GM19043 (cell line): ENCODE results near the gene DGCR2.

Experiments used
- ATAC-seq: cut with Tn5 transposase; IDR thresholded peaks from one replicate; pipeline ENCODE4 v1.9.1; 2021; ENCODE audit warnings: low read depth; ENCODE audit not compliant: unreplicated experiment

The DGCR2 gene

DNA sequence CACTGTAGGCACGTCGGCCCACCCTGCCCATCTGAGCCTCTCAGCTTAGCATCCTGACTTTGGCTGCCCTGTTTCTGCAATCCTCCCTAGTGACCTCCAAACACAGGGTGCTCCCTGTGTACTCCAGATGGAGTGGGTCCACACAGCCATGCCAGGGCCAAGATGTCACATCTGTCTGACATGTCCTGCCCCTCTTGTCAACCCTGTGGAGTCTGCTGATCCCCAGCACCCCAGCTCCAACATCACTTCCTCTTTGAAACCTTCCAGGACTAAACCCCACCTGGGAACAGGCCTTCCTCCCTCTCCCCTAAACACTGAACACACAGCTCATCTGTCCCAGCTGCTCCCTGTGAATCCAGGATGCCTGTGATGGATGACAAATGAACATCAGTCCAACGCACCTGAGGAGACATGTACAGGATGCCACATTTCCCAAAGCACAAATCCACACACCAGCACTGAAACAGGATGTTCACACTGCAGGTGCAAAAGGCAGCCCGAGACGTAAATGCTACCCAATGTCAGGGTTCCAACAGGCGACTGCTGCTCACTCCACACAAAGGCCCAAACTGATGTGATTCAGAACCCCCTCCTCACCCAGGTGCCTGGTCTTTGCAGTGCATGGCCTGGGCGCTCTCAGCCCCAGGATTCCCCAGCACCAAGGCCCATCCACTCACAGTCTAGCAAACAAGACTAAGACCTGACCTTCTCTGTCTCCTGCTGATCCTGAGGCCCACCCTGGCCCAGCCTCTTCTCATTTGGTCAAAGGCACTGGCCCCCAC, 6.9 kb upstream of the DGCR2 start:
- no peak for ATAC-seq

DNA sequence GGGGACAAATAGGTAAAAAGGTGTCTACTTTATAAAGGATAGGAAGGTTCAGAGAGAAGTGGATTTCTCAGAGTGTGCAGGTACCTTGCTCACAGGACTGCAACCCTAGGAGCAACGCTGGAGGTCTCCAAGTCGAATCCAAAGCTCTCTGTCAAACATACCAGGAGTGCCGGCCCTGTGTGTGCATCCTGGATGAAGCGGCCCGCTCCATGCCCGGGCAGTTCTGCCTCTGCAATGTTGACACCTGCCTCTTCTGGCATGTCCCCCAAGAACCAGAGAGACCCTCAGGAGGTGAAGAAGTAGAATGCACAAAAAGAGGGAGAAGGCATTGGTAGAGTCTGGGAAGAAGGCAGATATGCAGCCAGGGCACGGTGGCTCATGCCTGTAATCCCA, 5.8 kb upstream of the DGCR2 start:
- no peak for ATAC-seq

DNA sequence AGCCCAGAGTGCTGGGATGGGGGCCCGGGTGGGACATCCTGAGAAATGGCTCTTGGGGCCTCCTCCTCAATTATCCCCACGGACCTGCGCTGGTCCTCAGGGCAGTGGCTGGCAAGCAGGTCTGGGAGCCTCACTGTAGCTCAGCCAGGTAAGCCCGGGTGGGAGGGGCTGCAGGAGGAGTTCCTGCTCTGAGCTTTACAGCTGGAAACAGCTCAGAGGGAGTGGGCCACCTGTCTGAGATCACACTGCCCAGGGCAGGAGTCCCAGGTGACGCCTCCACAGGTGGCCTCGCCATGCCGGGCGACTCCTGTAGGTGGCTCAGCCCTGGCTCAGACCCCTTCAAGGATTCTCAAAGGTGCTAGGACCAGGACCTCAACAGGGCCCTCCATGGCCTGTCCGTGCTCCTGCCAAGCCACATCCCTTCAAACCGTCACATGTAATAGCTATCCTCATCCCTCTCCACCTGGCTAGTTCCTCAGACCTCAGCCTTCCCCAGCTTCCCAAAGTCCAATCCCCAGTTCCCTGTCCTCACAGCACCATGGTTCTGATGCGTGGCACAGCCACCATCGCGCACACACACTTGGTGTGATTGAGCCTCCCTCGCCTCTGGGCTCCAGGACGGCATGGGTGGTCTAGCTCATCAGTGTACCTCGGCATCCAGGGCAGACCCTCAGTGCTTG, 5.3 kb upstream of the DGCR2 start:
- ATAC-seq = no peak

DNA sequence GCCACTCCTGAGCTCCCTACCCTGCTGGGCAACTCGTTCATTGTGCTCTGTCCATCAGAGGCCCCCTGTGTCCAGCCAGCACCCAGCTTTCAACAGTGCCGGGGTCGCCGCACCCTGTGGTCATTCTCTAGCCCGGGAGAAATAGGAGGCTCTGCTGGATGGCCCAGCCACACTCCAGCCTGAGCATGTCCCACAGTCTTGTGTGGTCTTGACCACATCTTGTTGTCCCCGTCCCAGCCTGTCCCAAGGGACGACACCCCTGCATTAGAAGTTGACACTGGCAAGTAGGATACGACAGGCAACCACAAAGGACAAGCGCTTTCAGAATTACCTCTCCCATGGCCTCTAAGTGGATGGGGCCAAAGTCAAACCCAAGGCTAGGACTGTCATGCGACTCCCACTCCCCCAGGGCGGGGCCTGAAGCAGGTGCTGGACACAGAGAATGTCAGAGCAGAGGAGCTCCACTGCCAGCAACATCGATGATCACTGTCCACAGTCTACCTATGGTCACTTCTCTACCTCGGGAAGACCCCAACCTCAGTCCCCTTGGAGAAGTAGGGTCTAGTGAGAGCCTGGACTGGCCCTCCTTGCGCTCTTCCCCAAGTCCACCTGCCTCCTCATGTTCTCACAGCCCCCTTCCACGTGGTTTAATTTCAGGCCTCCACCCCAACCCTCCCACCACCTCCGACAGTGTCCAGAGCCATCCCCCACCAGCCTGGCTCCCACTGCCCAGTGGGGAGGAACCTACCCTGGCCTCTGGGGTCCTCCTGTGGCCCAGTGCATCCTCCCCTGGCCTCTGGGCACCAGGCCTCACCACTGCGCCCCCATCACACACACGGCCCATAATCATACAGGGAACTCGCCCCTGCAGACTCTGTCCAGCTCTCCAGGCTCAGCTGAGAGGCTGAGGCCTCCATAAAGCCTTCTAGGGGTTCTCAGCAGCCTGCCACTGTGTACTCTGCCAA, 4.4 kb upstream of the DGCR2 start:
- no peak for ATAC-seq

DNA sequence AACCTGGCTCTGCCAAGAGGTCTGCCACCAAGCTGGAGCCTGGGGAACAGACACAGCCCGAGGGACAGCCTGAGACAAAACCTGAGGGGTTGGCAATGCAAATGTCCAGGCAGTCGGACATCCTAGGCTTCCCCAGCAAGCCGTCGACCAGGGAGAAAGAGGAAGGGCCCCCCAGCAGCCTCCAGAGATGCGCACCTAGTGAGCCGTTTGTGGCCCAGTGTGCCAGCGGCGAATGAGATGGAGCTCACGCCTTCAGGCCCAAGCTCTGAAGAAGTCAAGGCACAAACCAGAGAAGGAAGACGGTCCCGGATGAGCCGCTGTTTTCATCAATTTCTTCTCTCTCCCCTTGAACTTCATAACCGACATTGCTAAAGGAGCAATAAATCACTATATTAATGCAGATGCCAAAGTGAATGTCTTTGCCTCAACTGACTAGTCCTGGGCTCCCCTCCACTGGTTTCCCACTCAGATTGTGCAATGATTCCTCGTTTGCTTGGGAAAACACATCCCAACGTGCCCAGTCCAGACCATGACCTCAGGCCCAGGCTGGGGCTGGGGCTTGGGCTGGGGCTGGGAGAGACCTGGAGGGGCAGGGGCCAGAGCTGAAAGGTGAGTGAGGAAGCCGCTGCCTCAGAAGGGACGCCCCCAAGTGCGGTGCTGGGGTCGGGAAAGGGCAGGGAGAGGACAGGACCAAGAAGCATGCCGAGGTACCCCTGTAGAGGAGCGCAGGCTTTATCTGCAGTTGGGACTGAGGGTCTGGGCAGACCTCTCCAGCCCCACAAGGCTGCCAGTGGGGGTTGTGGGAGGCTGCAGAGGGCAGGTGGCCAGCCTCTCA, 3.5 kb upstream of the DGCR2 start:
- no peak for ATAC-seq

DNA sequence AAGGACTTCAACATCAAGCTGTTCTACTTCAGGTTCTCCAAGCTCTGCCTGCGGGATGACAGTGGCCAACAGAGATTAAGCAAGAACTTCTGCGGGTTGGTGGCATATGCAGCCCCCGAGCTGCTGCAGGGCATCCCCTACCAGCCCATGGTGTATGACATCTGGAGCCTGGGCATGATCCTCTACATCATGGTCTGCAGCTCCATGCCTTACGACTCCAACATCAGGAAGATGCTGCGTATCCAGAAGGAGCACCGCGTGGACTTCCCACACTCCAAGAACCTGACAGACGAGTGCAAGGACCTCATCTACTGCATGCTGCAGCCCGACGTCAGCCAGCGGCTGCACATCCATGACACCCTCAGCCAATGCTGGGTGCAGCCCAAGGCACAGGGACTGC, 2.8 kb upstream of the DGCR2 start:
- no peak for ATAC-seq

DNA sequence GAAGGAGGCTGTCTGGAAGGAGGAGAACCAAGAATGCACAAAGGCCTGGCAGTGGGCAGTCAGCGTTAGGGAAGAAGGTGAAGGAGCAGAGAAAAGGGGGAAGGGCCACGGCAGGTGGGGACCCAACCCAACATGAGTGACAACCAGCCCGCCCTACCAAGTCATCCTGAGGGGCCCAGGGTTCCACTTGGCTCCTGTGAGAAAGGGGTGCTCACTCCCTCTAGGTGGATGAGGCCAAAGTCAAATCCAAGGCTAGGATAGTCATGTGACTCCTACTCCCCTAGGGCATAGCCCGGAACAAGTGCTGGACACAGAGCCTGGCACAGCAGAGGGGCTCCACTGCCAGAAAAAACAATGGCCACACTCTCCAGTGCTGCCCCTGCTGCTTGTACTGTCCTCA, 2.2 kb upstream of the DGCR2 start:
- ATAC-seq = no peak

DNA sequence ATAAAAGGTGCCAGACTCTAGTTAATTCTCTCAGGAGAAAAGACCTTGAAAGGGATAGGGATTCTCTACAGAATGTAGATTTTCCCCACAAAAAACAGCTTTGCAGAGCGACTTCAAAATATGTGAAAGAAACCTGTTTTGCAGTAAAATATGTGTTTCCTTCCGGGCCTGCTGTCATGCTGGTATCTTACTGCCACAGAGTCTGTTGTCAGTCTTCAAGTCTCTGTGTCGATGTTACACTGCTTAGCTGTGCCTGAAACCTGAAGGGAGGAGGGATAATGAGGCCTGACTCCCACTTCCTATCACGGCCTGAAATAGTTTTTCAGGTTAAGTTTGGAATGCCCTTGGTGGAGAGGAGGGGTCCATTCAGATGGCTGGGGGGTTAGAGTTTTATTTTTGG, 1.7 kb upstream of the DGCR2 start:
- no peak for ATAC-seq

DNA sequence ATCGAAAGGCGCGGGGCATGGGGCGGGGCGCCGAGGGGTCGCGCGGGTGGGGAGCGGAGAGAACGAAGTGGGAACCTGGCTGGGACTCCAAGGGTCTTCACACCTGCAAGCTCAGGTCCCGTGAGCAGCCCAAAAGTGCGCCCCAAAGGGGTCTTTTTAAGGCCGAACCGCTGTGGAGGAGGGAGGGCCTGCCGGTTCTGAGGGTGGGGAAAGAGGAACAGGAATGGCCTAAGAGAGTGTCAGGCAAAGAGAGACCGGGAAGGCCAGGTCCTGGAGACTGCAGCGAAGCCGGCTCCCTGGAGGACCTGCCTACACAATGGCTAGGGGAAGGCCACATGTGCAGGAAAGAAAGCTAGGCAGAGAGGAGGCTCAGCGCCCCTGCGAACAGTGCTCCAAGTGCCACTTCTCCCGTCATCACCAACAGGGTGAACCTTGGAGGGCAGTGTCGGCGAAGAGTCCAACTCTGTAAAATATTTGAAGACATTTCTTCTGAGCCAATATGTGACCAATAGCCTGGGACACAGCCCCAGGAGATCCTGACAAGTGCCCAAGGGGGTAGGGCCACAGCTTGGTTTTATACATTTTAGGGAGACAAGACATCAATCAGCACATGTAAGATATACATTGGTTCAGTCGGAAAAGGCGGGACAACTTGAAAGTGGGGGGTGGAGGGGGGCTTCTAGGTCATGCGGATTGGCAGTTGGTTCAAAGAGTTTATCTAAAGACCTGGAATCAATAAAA, 710 bp upstream of the DGCR2 start:
- ATAC-seq = no peak

DNA sequence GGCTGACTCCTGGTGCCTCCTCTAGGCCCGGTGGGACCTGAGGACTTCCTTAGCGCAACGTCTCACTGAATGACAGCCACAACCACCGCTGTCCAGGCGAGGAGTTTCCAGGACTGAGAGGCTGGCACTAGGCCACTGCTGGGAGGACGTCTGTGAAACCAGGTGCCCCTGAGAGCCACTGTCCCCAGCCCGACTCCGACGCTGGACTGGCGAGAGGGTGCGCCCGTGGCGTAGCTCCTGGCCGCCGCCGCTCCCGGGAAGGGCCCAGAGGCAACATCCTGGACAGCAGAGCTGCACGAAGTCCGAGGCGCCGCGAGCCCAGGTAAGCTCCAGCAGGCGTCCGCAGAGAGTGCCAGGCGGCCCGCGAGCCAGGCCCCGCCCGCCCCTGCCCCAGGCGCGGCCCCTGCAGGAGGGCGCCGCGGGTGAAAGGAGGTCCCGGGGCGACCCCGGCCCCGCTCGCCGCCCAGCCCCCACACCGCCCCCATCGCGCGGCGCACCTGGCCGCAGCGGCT, 525 bp downstream of the DGCR2 start:
- no peak for ATAC-seq

DNA sequence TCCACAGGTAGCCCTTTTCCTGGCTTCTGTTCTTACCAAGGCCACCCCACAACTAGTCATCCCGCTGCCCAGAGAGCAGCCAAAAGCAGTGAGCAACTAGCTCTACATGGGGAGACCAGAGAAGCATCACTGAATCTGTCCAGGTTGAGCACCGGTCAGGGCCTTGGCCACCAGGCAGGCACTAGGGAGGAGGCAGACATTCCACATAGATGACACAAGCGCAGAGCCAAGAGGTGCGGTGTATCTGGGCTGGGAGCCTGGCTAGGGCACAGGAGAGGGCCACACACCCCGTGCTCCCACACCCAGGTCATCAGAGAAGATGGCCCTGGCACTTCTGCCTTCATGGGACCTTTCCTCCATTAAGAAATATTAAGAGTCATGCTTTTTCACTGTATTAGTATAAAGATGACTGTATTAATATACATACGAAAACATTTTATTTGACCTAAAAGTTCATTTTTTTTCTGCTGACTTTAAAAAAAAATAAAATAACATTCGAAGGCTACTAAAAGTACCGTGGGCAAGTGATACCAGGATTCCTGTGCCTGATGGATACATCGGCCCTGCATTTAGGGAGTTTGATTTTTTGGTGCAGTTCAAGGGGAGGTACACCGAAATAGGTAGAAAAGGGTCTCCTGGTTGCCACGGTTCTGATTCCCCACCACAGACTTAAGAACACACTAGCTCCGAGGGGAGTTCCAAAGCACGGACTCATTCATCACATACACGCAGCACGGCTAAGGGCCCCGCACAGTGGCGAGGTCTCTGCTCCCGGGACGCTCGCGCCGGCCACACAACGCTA, 1.2 kb downstream of the DGCR2 start:
- ATAC-seq = no peak

DNA sequence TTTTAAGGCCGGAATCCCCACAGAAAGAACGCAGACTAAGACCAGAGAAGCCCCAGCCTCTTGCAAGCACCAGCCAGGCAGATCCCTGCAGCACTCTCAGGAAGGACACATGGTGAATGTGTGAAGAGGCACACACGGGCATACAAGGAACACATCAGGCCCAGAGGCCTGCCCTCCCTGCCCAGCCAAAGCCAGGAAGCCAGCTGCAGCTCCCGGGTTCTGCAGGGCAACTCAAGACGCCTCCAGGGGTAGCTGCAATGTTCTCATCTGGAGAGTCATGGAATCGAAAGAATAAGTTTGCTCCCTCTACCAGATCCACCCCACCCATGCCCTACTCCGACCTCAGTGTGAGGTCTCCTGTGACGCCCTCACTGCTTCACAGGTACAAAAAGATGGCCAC, 2.3 kb downstream of the DGCR2 start:
- ATAC-seq = no peak

DNA sequence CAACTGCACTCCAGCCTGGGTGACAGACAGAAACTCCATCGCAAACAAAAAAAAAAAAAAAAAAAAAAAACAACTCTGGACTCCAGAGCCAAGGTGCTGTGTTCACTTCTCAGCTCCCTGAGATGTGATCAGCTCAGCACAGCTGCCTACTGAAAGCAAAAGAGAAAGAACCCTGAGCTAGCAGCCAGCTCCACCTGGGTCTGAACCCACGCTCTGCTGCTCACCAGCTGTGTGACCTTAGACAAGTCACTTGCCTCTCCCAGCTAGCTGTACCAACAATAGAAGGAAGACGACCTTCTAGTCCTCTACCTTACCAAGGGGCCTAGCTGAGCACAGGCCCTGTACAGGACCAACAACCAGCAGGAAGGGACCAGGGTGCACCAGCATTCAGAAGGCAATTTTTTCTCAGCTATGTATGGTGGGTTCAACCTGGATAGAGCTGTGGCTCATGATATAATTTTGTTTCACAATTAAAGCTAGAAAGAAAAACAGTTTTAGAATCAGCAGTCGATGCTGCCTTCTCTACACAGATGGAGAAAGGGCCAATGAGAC, 3.8 kb downstream of the DGCR2 start:
- ATAC-seq = peak; percentile 71

DNA sequence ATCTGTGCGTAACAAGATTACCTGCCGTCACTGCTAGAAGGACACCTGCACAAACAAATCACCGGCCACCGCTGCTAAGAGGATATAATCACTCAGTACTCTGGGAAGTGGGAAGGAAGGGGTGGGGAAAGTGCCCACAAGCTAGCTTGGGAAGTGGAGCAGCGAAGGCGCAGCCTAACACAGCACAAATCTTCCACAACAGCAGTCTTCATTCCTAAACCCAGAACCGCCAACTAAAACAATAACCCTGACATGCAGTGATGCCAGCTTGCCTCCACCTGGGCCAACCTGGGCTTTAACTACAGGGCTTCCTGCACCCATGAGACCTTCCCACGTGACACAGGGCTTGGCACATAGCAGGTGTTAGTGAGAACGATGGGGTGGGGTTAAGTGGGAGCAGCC, 5.1 kb downstream of the DGCR2 start:
- no peak for ATAC-seq

DNA sequence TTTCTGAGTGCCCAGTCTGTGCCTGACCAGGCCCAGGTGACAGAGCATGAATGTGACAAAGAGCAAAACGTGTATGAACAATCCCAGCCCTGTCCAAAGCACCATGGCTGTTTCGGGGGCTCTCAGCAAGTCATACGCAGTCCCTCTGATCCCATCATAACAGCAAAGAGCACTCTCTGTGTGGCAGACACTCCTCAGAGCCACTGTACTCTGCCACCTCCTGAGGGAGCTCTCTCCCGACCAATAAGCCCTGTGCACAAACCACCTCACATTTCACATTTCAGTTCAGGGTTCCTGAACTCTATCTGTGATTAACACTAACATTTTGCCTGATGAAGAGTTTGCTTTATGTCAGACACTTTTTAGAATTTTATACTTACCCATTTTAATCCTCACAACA, 6.6 kb downstream of the DGCR2 start:
- ATAC-seq = no peak

DNA sequence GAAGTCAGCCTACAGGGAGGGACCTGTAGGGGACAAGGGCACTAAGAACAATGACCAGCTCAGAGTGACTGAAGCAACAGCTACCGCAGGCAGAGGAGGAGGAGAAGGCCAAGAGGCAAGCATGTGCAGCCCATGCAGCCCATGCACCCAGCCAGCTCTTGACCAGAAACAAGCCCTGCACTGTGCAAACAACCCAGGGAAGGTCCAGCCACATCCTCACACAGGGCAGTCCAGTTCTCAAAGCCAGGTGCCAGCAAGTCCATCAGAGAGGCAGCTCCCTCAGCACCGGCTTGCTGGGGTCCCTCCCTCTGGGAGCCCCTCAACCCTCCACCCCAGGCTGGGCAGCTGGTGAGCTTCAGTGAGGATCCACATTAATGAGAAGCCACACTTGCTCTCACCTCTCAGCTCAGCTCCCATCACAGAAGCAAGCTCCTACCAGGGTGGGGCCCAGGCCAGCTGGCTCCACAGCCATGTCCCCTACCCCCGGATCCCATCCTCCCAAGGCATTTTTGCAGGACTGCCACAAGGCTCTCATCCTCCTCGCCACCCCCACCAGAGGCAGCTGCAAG, 7.1 kb downstream of the DGCR2 start:
- ATAC-seq = no peak

DNA sequence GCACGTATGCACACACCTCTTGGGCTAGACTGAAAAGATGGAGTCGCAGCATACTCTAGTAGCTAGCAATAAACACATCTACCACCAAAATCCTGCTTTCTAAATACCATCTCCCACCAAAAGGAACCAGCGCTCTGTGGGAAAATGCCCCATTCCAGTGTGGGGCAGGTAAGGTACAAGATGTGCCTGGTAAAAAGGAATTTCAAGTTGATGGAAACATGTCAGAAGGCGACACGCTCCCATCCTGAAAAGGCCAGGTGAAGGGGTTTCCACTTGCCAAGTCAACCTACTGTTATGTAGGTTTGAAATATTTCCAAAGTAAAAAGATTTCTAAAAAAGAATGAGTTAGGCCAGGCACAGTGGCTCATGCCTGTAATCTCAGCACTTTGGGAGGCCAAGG, 8.8 kb downstream of the DGCR2 start:
- ATAC-seq = no peak

DNA sequence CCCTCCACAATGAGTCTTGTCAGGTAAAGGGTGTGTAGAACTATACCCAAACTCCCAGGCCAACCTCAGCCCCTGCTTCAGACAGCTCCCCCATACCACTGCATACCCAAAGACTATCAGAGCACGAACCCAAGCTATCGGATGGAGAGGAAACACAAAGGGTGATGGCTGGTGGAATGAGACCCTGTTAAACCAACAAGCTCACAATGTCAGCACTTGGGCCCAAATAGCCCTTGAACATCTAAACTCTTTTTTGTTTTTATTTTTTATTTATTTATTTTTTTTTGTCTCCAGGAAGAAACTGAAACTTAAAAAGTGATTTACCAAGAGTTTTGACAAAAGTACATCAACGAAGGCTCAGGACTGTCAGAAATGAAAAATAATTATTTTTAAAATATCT, 10.6 kb downstream of the DGCR2 start:
- no peak for ATAC-seq
